ENCODE data around the gene TGM3. TPM values are rescaled to one million over a fixed set of nuclear protein-coding genes. Genes with fewer than 3 reads are reported as not detected.

Gene TGM3
- polyA plus RNA-seq, 1 experiment: not detected

DNA sequence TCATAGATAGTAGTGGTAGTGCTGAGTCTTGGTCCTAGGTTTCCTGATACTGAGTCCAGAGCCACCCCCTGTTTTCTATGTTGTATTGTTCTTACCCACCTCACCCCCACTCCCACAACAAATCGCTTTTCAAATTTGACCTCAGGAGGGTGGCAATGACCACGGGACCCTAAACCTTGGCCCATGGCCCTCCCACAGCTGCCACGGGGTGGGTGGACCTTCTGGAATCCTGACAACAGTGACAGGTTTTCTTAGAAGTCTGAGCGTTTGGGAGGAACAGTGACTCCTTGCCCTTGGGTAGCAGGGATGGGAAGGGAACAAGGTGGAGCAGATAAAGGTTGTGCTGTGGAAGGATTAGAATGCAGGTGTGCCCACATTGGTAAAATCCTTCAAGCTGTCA is 36.9 kb downstream of the TGM3 start:
- no peak overlapping the region for H3K4me3 ChIP-seq (ENCODE audit: low read depth, low read length)
- no peak for DNase-seq (ENCODE audit: low read depth)
- POLR2A ChIA-PET: no interaction called here
- H3K36me3 ChIP-seq (ENCODE audit: control insufficient read depth, insufficient read depth, low read length): no peaks in the 10 kb centered on the region
- H3K27me3 ChIP-seq (ENCODE audit: control insufficient read depth, insufficient read depth, low read length): peaks cover 4% of the 10 kb centered on the region
- CTCF ChIA-PET: interaction anchor here (2.2 kb wide), 1 partner anchor 18 kb away, joined by 8 read pairs; no protein-coding TSS in a partner anchor
- TF ChIP-seq, protein P1, sequence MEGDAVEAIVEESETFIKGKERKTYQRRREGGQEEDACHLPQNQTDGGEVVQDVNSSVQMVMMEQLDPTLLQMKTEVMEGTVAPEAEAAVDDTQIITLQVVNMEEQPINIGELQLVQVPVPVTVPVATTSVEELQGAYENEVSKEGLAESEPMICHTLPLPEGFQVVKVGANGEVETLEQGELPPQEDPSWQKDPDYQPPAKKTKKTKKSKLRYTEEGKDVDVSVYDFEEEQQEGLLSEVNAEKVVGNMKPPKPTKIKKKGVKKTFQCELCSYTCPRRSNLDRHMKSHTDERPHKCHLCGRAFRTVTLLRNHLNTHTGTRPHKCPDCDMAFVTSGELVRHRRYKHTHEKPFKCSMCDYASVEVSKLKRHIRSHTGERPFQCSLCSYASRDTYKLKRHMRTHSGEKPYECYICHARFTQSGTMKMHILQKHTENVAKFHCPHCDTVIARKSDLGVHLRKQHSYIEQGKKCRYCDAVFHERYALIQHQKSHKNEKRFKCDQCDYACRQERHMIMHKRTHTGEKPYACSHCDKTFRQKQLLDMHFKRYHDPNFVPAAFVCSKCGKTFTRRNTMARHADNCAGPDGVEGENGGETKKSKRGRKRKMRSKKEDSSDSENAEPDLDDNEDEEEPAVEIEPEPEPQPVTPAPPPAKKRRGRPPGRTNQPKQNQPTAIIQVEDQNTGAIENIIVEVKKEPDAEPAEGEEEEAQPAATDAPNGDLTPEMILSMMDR (IDR thresholded peaks at IDR 0.05; ENCODE audit: insufficient read depth, low read depth, low read length): no peak

DNA sequence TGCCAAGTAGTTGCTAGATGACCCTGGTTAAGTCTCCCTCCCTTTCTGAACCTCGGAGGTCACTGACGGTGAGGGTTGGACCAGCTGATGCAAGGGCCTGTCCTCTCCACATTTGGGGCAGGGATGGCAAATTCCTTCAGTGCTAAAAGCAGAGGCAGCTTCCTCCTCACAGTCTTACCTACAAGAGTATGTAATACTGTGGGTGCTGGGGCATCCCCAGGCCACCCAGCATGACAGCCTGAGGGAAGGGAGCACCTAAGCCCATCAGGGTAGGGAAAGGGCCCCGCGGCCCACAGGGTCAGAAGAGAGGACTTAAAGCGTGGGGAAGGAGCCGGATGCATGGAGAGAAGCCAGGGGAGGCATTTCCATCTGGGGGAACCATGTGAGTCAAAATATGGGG is 38.0 kb downstream of the TGM3 start:
- ChIA-PET POLR2A (no interaction called here), CTCF (interaction anchor here (2.2 kb wide), 1 partner anchor 17 kb away, joined by 8 read pairs; no protein-coding TSS in a partner anchor)
- DNase-seq (ENCODE audit: low read depth): no peak
- Histone ChIP-seq H3K4me3 (ENCODE audit: low read depth, low read length) (no peak overlapping the region), H3K36me3 (ENCODE audit: control insufficient read depth, insufficient read depth, low read length) (no peaks in the 10 kb centered on the region), H3K27me3 (ENCODE audit: control insufficient read depth, insufficient read depth, low read length) (peaks cover 4% of the 10 kb centered on the region)
- TF ChIP-seq, protein P1 (IDR thresholded peaks at IDR 0.05; ENCODE audit: insufficient read depth, low read depth, low read length): no peak

DNA sequence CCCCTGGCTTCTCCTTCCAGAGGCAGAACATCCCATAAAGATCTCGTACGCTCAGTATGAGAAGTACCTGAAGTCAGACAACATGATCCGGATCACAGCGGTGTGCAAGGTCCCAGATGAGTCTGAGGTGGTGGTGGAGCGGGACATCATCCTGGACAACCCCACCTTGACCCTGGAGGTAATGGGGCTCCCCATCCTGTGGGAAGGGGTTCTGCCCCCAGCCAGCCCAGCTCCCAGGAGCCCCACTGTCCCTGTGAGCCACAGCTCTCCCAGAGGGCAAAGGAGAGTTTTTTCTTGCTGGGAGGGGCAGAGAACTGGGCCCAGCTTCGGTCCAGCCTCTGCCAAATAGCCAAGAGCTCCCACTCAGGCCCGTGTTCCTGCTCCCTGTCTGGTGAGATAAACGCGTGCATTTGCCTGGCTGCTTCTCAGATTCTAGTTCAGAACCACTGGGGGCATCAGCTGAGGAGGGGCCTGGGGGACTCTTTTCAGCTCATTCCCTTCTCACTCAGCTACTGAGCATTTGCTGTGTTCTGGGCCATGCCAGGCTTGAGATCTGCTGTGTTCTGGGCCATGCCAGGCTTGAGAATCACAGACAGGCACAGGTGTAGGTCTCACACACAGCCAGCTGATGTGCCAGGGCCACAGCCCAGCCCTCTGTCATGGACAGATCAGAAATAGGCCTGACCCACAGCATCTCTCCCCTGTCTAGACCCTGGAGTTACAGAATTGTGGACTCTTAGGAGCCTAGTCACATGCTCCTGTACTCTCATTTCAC is 39.5 kb downstream of the TGM3 start:
- CTCF ChIA-PET: interaction anchor here (0.6 to 2.2 kb wide), 2 partner anchors 15 to 360 kb away, joined by 3 to 8 read pairs; no protein-coding TSS in a partner anchor
- DNase-seq (ENCODE audit: low read depth): no peak
- H3K36me3 ChIP-seq (ENCODE audit: control insufficient read depth, insufficient read depth, low read length): no peaks in the 10 kb centered on the region
- H3K4me3 ChIP-seq (ENCODE audit: low read depth, low read length): no peak overlapping the region
- POLR2A ChIA-PET: no interaction called here
- TF ChIP-seq, protein P1 (IDR thresholded peaks at IDR 0.05; ENCODE audit: insufficient read depth, low read depth, low read length): no peak
- H3K27me3 ChIP-seq (ENCODE audit: control insufficient read depth, insufficient read depth, low read length): peaks cover 4% of the 10 kb centered on the region

DNA sequence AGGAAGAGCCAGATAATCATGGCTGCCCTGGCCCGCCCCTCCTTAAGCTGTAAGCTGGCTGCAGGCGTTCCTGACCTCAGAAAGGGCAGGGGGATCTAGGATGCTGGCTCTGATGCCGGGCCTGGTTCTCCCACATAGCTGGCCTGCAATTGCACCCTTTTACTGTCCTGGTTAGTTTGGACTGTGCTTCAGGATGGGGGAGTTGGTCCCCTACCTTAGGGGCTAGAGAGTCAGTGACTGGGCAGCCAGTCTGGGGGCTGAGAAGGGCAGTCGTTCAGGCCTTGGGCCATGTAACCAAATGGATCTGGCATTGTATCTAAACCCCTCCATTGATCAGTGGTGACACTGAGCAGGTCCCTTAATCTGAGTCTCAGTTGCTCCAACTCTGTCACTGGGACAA is 40.7 kb downstream of the TGM3 start:
- TF ChIP-seq, protein P1 (IDR thresholded peaks at IDR 0.05; ENCODE audit: insufficient read depth, low read depth, low read length): no peak
- DNase-seq (ENCODE audit: low read depth): no peak
- H3K27me3 ChIP-seq (ENCODE audit: control insufficient read depth, insufficient read depth, low read length): peaks cover 4% of the 10 kb centered on the region
- H3K36me3 ChIP-seq (ENCODE audit: control insufficient read depth, insufficient read depth, low read length): no peaks in the 10 kb centered on the region
- ChIA-PET CTCF (no interaction called here), POLR2A (no interaction called here)
- no peak overlapping the region for H3K4me3 ChIP-seq (ENCODE audit: low read depth, low read length)

GRCh38 chr20:2337142-2337541 is 41.3 kb downstream of the TGM3 start:
- DNase-seq (ENCODE audit: low read depth): no peak
- POLR2A ChIA-PET: no interaction called here
- TF ChIP-seq, protein P1 (IDR thresholded peaks at IDR 0.05; ENCODE audit: insufficient read depth, low read depth, low read length): no peak
- peaks cover 3% of the 10 kb centered on the region for H3K27me3 ChIP-seq (ENCODE audit: control insufficient read depth, insufficient read depth, low read length)
- H3K4me3 ChIP-seq (ENCODE audit: low read depth, low read length): no peak overlapping the region
- H3K36me3 ChIP-seq (ENCODE audit: control insufficient read depth, insufficient read depth, low read length): no peaks in the 10 kb centered on the region
- CTCF ChIA-PET: no interaction called here
